ENCODE data around the gene MSRB3.

Gene MSRB3

DNA sequence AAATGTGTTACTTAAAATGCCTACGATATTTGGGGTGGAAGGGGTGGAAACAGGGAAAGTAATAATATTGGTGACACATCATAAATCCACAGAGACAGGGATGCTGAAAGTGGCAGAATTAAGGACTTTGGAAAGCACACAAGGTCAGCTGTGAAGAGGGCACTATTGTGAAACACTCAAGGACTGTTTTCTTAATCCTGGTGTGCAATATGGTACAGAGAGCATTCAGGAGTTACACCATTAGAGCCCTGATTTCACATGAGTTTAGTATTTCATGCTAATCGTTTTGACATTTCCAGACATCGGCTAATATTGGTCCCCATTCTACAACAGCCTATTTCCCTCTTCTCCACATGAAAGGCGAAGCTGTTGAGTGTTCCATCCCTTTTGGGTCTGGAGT lies 219.2 kb downstream of the MSRB3 start:
- no peak for DNase-seq (ENCODE audit: low spot score)

DNA sequence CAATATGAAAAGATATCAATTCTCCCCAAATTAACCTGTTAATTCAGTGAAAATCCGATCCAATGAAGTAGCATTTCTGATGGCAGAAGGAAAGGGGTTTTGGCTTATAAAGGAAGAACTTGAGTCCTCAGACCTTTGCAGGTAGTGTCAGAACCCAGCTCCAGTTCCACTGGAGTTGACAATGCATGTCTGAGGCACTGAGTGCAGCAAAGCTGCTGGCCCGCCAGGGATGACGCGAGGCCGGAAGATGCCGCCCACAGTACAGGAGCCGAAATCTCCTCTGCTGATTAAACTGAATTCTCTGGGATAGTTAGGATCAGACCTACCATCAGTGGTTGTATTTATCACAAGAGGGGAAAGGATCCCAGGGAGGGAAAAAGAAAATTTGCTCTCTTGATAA lies 220.7 kb downstream of the MSRB3 start:
- no peak for DNase-seq (ENCODE audit: low spot score)

DNA sequence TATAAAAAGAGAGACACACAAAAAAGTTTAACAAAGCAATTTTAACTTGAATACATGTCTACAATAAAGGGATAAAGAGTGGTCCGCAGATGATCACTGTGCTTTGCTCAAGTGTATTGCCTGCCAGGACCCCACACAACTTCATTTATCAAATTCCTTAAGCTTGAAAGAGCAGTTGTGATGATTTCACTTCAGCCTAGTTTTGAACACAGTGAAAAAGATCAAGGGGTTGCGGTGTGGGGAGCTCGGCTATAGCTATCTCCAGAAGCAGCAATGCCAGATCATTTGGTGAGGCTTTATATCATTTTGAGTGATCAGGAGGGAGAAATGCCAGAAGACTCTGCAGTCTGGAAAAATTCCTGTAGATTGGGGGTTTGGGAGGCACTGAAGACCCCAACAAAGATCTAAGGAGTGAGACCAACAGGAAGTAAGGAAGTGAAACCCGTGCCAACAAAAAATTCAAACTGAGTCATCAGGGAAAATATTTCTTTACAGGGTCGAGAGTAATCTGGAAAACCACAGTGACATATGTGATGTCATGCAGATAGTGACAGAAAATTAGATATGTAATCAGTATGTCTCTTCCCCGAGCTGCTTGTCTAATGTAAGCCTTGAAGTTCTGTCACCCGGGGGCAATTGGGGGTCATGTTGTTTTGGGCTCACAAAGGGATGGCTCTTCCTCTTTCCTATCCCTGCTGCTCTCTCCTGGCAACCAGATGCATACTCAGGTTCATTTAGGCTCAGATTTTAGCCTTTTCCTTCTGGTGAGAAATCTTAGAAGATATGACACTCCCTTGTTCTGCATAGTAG lies 221.8 kb downstream of the MSRB3 start:
- DNase-seq (ENCODE audit: low spot score) = no peak

DNA sequence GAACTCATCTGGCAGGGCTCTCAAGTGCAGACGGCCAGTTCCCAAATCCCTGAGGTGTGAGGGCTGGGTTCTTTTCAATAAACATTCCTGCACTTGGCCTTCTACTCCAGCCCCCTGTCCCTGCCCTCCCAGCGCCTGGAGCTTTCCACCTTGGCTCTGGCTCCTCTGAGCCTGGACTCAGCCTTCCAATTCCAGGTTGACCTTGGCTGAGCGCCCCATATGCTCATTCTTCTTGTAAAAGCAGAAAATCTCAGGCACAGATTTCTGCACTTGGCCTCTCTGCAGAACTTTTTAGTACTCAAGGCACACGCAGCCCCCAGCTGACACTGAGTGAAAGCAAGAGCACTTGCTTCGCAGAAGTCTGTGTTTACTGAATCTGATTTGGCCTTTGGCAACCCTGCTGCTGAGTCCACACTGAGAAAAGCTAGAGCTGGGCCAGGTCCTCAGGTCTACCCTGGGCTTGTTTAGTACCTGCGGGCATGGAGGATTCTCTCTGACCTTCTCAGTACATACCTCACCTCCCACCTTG lies 222.7 kb downstream of the MSRB3 start:
- DNase-seq (ENCODE audit: low spot score) = no peak

DNA sequence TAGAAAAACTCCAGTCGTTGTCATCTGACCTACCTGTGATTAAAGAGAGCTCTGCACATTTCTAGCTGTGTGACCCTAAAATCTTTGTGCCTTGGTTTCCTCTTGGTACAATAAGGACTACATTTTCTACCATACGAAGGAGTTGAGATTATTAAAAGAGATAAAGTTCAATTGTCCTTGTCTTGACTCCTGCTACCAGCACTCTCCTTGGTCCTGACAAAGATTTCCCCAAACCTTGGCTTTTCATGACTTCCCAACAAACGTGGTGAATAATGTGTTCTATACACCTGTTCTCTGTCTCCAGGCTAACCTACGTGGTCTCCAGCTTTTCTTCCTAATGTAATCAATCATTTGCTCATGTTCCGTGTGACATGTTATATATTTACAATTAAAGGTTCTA lies 223.5 kb downstream of the MSRB3 start:
- no peak for DNase-seq (ENCODE audit: low spot score)

DNA sequence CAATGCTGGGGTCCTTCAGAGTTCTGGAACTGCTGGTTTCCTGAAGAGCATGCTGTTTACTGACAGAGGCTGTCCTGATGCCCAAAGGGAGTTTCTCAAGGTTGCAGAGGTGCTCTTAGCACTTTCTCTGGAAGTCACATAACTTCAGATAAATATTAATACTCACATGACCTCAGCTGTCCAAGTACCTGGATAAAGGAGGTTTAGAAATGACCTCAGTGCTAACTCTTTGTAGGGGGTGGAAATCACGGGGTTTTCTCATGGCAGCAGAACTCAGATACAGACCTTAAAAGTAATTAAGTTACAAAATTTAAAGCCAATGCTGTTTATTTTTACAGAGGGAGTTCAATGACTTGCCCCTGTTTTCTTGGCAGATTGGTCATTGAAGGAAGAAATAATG lies 225.9 kb downstream of the MSRB3 start:
- no peak for DNase-seq (ENCODE audit: low spot score)

DNA sequence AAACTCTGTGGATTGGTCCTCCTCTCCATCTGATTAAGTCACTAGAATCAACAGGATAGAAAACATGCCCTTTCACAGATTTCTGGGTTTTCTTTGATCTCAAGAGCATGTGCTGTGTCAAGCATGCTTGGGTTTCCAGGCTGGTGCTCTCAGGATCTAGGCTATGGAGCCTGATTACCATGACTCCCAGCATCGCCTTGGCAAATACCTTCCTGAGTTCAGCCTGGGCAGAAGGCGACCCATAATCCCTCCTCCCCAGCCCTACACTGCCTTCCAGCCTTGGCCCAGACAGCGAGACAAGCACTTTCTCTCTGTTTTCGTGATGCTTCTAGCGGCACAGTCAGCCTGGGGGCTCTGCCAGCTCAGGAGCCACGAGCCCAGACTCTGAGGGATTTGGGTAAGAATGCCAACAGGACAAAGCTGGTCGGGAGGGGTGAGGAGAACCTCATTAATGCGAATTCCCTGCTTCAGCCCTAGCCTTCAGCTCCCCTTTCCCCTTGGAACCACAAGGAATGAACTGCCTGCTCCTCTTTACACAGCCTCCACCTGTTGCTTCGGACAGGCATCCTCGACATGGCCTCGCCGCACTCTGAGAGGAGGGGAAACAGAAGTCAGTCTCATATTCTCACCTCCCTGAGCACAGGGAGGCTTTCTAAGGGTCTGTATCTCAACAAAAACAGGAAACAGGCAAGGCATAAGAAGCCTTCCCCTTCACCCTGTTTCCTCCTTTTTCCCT lies 227.1 kb downstream of the MSRB3 start:
- DNase-seq (ENCODE audit: low spot score) = no peak

DNA sequence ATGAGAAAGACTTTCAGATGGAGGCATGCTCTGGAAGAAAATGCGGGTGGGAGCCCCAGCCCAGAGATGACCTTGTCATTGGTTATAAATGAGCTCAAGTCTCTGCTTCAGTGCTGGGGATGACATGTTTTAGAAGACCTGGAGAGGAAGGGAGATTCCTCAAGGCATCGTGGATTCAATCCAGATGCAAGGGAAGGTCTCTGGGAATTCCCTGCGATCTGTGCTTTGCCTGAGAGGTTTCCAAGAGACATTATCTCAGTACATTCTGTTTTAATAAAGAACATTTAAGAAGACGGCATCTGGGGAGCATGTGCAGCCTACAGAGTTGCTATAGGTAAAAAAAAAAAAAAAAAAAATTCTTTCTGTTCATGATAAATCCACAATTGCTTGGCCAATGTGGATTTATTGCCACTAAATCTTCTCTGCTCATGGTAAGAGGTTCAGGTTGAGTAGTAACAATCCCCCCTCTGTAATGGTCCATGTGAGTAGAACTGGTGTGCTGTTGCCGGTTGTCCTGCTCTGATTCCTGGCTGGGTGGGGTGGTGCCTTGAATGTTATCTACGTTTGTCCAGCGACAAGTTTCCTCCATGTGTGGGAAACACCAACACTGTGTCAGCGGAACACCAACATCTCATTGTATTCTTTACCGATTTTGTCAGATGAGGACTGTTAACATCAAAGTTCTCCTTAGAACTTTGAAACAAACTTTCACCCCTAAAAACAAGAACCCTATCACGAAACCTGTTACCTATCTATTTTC lies 230.0 kb downstream of the MSRB3 start:
- no peak for DNase-seq (ENCODE audit: low spot score)

DNA sequence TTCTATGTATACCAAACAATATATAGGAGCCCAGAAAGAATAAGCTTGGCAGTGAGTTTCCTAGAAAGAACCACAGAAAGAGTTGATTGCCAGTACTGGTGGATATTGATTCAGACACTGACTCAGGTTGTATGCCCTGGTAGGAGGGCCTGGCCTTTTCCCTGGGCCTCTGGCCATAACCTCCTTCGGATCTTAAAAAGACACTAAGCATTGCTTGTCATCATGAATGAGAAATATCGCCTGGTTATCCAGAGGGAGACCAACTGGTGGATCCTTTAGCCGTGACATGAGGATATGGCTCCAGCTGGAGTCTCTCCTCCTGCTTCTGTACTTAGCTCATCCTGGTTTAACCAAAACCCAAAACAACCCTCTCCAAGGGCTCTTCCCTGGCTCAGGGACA lies 231.5 kb downstream of the MSRB3 start:
- no peak for DNase-seq (ENCODE audit: low spot score)

DNA sequence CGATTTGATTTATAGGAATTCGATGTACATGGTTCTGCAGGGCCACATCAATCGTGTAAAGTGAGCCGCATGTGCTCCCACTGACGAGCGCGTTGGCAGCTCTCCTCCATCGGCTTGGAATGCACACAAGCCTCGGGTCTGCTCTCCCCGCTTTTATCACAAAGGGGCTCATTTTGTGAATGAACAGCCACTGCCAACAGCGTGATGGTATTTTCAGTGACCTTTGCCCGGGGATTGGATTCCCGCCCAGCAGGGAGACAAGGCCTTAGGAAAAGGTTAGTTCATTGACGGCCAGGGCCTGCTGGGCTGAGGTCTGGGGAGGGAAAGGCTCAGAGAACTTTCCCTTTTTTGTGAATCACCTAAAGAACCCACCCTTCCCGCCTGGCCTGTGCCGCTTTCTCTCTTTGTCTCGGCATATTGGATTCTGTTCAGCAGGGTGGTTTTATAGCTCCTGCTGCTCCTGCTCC lies 232.1 kb downstream of the MSRB3 start:
- DNase-seq (ENCODE audit: low spot score) = no peak

DNA sequence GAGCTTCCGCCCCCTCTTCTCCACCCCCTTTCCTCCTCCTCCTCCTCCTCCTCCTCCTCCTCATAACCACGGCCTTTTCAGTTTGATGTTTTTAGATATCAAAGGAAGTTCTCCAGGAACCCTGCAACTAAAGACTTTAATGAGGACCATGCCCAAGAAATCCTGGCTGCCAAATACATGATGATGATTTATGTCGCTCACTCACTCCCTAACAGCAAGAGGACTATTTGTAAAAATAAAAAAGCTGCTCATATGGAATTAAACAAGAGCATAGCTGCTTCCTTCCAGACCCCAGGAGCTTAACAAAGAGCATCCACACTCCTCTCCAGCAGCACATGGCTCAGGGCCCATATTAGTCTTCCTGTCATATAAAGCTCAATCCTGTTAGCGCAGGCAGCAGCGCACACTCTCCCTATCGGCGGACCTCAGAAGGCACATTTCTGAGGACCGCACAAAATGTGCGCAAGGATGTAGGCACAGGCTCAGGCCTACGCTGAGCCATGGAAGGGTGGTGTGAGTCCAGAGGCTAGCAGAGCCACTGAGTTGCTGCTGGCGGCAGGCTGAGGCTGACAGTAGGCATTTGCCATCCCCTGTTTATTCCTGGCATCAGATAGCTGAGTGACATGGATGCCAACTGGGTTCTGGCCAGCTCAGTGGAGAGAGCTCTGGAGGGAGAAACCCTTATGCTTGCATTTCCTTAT lies 232.8 kb downstream of the MSRB3 start:
- no peak for DNase-seq (ENCODE audit: low spot score)

DNA sequence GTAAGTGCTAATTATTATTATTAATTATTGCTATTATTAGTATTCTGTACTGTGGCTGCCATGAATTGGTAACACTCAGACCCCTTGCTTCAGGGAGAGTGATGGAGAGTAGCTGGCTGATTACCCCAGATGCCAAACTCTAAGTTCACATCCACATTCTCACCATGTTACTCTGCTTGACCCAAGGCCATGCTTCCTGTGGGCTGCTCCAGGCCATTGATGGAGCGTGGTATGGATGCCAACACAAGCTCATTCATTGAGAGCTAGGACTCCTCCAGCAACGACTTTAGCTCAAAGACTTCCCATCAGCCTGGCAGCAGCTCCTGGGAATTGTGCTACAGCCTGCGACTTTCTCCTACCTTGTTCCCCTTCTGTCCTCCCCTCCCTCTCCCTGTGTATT lies 233.4 kb downstream of the MSRB3 start:
- DNase-seq (ENCODE audit: low spot score) = no peak
